ENCODE data around the gene MAP2K7. TPM values are rescaled to one million over a fixed set of nuclear protein-coding genes. Genes with fewer than 3 reads are reported as not detected.
A peak's percentile ranks its signal among the peaks of the same experiment; 100 is the strongest.

The MAP2K7 gene
- total RNA-seq, 1 donor from 2014 or later, result 42.1 TPM

DNA sequence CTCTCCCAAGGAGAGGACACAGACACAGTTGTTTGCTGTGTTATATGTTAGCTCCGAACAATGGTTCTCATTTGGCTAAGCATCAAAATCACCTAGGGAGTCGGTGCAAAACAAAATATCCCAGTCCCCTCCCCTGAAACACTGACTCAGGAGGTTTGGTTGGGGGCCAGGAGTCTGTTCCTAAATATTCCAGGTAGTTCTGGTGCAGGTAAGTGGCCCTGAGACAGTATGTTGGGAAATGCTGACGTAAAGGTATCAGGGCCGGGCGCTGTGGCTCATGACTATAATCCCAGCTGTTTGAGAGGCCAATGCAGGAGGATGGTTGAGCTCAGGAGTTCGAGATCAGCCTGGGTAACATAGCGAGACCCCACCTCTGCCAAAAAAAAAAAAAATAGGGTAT, 2.3 kb upstream of the MAP2K7 start:
- Mint-ChIP-seq H3K36me3 (ENCODE audit: unreplicated experiment) (peaks cover 5% of the 10 kb centered on the region), H3K27me3 (ENCODE audit: unreplicated experiment) (no peaks in the 10 kb centered on the region), H3K4me1 (ENCODE audit: unreplicated experiment) (peaks cover 26% of the 10 kb centered on the region), H3K27ac (ENCODE audit: unreplicated experiment) (no peak overlapping the region), H3K4me3 (ENCODE audit: unreplicated experiment) (no peak overlapping the region), H3K9me3 (ENCODE audit: unreplicated experiment) (no peaks in the 10 kb centered on the region)
- TF ChIP-seq, protein P1, sequence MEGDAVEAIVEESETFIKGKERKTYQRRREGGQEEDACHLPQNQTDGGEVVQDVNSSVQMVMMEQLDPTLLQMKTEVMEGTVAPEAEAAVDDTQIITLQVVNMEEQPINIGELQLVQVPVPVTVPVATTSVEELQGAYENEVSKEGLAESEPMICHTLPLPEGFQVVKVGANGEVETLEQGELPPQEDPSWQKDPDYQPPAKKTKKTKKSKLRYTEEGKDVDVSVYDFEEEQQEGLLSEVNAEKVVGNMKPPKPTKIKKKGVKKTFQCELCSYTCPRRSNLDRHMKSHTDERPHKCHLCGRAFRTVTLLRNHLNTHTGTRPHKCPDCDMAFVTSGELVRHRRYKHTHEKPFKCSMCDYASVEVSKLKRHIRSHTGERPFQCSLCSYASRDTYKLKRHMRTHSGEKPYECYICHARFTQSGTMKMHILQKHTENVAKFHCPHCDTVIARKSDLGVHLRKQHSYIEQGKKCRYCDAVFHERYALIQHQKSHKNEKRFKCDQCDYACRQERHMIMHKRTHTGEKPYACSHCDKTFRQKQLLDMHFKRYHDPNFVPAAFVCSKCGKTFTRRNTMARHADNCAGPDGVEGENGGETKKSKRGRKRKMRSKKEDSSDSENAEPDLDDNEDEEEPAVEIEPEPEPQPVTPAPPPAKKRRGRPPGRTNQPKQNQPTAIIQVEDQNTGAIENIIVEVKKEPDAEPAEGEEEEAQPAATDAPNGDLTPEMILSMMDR (IDR thresholded peaks at IDR 0.05), result no peak
- no peak for DNase-seq (ENCODE audit: extremely low spot score, unreplicated experiment)

DNA sequence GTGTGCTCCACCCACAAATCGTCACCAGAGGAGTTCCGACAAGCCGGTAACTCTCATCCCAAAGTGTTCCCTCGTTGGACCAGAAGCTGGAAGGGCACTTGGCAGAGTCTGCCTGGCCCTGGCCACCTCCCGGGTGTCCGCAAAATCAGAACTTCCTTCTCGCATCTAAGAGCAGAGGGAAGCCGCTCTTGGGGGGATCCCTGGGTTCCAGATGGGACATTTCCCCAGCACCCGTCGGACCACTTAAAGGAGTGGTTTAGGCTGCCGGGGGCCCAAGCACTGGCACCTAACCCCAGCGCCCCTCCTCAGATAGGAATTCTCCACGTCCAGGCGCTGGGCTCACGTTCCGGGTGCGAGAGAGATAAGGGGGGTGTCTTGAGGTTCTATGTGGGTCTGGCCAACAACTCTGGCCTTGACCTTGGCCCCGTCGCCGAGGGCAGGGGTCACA, 857 bp upstream of the MAP2K7 start:
- H3K36me3 Mint-ChIP-seq (ENCODE audit: unreplicated experiment), result peaks cover 3% of the 10 kb centered on the region
- no peak for DNase-seq (ENCODE audit: extremely low spot score, unreplicated experiment)
- peak overlapping the region; percentile 82 for H3K4me3 Mint-ChIP-seq (ENCODE audit: unreplicated experiment)
- TF ChIP-seq, protein P1 (IDR thresholded peaks at IDR 0.05), result no peak
- H3K27ac Mint-ChIP-seq (ENCODE audit: unreplicated experiment), result peak overlapping the region; percentile 91
- H3K9me3 Mint-ChIP-seq (ENCODE audit: unreplicated experiment), result no peaks in the 10 kb centered on the region
- peaks cover 26% of the 10 kb centered on the region for H3K4me1 Mint-ChIP-seq (ENCODE audit: unreplicated experiment)
- no peaks in the 10 kb centered on the region for H3K27me3 Mint-ChIP-seq (ENCODE audit: unreplicated experiment)

DNA sequence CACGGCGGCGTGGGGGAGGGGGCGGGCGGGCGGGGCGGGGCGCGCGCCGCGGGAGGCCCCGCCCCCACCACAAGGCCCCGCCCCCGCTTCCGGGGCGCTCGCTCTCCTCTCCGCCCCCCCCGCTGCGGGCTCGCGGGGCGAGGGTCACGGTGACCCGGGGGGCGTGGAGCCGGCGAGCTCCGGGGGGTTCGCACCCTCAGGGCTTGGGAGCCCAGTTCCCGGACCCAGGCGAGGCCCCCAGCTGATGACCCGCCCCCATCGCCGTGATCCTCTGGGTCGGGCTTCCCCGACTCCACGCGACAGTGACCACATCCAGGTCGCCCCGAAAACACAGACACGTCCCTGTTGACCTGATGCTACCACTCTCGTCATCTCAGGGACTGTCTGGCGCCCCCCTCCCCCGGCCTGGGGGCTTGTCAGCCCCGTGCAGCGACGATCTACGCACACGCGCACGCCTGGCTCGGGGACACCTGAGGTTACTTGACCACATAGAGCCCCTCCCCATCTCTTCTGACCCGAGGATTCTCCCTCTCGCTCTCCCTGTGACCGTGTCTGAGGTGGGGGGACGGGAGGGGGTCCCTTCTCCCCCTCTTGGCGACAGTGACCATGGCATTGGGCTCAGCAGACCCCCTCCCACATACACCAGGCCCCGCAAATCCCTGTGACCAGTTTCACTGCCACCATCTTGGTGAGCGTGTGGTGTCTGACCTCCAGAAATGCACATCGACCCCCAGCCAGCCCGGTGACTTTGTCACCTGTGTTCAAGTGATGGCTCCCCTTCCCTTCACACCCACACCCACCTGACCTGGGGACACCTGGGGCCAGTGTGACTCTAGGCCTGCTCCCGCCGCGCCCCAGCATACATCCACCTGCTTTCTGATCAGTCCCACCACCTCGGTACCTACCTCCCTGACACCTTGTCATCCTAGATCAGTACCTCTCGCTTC, 670 bp downstream of the MAP2K7 start:
- H3K36me3 Mint-ChIP-seq (ENCODE audit: unreplicated experiment), result peaks cover 3% of the 10 kb centered on the region
- H3K27me3 Mint-ChIP-seq (ENCODE audit: unreplicated experiment), result no peaks in the 10 kb centered on the region
- H3K9me3 Mint-ChIP-seq (ENCODE audit: unreplicated experiment), result no peaks in the 10 kb centered on the region
- DNase-seq (ENCODE audit: extremely low spot score, unreplicated experiment), result no peak
- TF ChIP-seq, protein P1 (IDR thresholded peaks at IDR 0.05), result no peak
- H3K4me3 Mint-ChIP-seq (ENCODE audit: unreplicated experiment), result peak overlapping the region; percentile 80
- H3K4me1 Mint-ChIP-seq (ENCODE audit: unreplicated experiment), result peaks cover 26% of the 10 kb centered on the region
- H3K27ac Mint-ChIP-seq (ENCODE audit: unreplicated experiment), result peak overlapping the region; percentile 88

DNA sequence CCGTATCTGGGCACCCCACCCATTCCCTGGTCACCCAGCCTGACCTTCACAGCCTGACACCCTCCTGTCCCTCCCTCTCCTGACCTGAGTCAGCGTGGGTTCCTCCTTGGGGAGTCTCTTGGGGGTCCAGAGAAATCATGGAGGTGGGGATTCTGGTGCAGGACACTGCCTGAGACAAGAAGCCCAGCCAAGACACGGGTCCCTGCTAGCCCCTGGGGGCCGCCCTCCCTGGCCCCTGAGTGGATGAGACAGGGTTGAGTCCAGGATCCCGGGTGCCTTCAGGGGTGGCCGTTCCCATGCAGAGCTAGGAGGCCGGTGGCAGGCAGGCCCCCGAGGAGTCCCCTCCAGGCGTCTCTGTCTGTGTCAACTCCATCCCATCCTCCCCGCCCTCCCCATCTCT, 1.6 kb downstream of the MAP2K7 start:
- Mint-ChIP-seq H3K36me3 (ENCODE audit: unreplicated experiment) (no peaks in the 10 kb centered on the region), H3K4me3 (ENCODE audit: unreplicated experiment) (peak overlapping the region; percentile 80), H3K27me3 (ENCODE audit: unreplicated experiment) (no peaks in the 10 kb centered on the region), H3K9me3 (ENCODE audit: unreplicated experiment) (no peaks in the 10 kb centered on the region), H3K27ac (ENCODE audit: unreplicated experiment) (peak overlapping the region; percentile 88), H3K4me1 (ENCODE audit: unreplicated experiment) (peaks cover 26% of the 10 kb centered on the region)
- TF ChIP-seq, protein P1 (IDR thresholded peaks at IDR 0.05), result no peak
- no peak for DNase-seq (ENCODE audit: extremely low spot score, unreplicated experiment)

DNA sequence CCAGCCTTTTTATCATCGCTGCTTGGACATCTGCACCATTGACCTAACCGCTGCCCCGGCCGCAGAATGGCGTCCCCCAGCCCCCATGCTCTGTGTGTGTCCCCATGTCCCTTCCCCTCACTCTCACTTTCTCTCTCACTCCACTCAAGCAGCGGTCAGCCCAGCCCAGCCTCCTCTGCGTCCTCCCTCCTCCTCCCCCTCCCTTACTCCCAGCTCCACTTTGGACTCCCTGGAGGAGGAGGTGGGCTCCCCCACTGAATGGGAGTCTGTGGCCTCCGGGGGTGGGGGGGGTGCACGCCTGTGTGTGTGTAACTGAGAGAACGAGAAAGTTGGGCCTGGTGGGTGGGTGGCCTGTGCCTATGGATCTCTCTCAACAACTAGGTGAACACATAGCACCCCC, 2.2 kb downstream of the MAP2K7 start:
- Mint-ChIP-seq H3K4me3 (ENCODE audit: unreplicated experiment) (peak overlapping the region; percentile 80), H3K9me3 (ENCODE audit: unreplicated experiment) (no peaks in the 10 kb centered on the region), H3K27me3 (ENCODE audit: unreplicated experiment) (no peaks in the 10 kb centered on the region), H3K27ac (ENCODE audit: unreplicated experiment) (peak overlapping the region; percentile 21), H3K4me1 (ENCODE audit: unreplicated experiment) (peaks cover 26% of the 10 kb centered on the region), H3K36me3 (ENCODE audit: unreplicated experiment) (peaks cover 4% of the 10 kb centered on the region)
- no peak for DNase-seq (ENCODE audit: extremely low spot score, unreplicated experiment)
- TF ChIP-seq, protein P1 (IDR thresholded peaks at IDR 0.05), result no peak
